Choroid plexus epithelial cell (primary cell): ENCODE results near the gene ADPRH.
"Not testable (repeated sequence)": the region's sequence is repeated elsewhere in the genome, so short reads cannot be mapped to it uniquely, and the experiment has no call there.

ENCODE experiments used
- DNase-seq: peaks from one replicate; pipeline ENCODE4 v3.0.0-alpha.2; 2010; ENCODE audit warnings: low read depth
- H3K4me3 ChIP-seq: 2 replicates; pipeline ENCODE4 v1.5.1; 2011; ENCODE audit warnings: low read depth, mild to moderate bottlenecking, control low read depth, low read length, moderate library complexity
- TF ChIP-seq, protein P1 (sequence below): conservative IDR thresholded peaks from 2 replicates; pipeline ENCODE4 v1.5.1; 2011; ENCODE audit warnings: low read depth, mild to moderate bottlenecking, control low read depth, inconsistent platforms, low read length, moderate library complexity

Gene ADPRH

DNA sequence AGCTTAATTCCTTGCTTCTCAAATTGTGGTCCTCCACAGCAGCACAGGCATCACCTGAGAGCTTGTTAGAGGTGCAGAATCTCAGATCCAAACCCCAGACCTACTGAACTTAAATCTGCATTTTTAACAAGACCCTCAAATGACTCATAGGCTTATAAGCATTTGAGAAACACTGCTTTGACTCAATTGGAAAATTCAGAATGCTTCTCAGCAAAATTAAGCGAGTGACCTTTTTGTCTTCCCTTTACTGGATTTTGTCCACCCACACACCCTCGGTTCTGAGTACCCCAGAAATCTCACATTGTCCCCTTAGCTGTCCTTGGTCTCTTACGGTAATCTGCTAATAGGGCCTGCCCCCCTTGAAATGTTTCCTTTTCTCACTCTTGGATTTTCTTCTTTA, 37.7 kb upstream of the ADPRH start:
- no peak for DNase-seq
- TF ChIP-seq, protein P1, sequence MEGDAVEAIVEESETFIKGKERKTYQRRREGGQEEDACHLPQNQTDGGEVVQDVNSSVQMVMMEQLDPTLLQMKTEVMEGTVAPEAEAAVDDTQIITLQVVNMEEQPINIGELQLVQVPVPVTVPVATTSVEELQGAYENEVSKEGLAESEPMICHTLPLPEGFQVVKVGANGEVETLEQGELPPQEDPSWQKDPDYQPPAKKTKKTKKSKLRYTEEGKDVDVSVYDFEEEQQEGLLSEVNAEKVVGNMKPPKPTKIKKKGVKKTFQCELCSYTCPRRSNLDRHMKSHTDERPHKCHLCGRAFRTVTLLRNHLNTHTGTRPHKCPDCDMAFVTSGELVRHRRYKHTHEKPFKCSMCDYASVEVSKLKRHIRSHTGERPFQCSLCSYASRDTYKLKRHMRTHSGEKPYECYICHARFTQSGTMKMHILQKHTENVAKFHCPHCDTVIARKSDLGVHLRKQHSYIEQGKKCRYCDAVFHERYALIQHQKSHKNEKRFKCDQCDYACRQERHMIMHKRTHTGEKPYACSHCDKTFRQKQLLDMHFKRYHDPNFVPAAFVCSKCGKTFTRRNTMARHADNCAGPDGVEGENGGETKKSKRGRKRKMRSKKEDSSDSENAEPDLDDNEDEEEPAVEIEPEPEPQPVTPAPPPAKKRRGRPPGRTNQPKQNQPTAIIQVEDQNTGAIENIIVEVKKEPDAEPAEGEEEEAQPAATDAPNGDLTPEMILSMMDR: no peak
- no peak overlapping the region for H3K4me3 ChIP-seq

DNA sequence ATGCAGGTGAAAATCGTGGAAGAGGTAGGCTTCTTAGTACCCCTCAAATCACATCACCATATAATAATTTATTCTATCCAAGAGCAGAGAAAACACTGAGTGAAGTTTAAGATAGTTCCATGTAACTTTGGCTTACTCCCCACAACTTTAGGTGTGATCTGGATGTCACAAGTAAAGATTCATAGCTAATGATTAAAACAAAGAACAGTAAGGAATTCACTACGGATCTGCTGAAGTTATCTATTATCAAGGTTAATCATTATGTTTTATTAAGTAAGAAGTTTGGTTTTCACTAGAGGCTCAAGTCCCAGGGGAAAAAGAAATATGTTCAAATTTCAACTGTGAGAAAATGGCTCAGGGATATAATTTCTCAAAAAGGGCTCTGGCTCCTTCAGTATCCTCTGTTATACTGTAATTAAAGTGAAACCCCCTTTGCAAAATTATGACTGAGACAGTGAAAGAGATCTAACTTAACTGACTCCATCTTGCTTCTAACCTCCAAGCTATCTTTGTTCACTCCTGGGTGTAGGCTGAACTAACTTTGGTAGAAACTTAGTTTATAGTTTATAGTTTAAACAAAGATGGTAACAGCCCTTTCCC, 37.0 kb upstream of the ADPRH start:
- no peak for DNase-seq
- TF ChIP-seq, protein P1: no peak
- H3K4me3 ChIP-seq: no peak overlapping the region

DNA sequence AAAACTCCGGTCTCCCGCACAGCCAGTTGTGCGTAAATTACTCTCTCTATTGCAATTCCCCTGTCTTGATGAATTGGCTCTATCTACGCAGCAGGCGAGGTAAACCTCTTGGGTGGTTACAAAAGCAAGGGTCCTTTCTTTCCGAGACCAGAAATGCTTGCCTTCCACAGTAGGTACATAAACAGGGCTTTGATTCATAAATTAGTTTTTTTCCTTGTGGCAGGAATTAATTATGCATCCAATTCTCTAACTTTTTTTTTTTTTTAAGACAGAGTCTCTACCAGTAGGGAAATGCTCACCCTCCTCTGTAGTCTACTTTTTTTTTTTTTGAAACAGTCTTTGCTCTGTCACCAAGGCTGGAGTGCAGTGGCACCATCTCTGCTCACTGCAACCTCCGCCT, 36.1 kb upstream of the ADPRH start:
- TF ChIP-seq, protein P1: peak; percentile 13
- H3K4me3 ChIP-seq: no peak overlapping the region
- no peak for DNase-seq

DNA sequence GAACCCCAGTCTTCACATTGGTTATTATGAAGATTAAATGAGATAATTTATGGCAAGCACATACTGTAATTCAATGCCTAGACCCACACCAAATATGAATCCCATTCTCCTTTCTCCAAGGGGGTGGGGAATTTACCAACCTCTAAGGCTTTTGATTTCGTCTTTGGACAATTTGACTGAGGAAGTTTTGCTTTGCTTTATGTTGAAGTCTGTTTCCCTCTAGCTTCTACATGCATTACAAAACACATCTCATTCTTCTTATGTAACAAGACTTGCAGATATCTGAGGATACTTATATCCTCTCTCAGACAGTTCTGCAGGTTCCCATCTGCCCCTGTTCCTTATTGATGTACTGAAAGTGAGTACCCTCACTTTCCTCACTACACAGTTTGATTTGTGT, 32.1 kb upstream of the ADPRH start:
- H3K4me3 ChIP-seq: no peak overlapping the region
- TF ChIP-seq, protein P1: no peak
- DNase-seq: no peak

DNA sequence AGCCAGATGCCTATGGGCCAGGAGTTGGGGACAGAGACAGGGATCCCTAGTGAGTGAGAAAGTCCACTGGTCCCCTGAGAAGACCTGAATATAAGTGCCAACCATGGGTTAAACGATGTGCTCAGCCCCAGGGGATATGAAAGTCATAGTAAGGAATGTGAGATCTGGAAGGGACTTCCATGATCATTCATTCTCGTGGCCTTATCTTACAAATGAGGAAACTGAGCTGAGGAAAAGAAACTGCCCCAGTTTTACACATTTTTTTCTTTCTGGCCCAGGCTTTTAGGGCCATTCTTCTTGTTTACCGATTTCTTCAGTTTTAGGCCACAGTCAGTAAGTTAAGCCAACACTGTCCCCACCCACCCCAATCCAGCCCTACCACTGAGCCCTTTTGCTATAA, 31.0 kb upstream of the ADPRH start:
- H3K4me3 ChIP-seq: no peak overlapping the region
- TF ChIP-seq, protein P1: no peak
- no peak for DNase-seq

DNA sequence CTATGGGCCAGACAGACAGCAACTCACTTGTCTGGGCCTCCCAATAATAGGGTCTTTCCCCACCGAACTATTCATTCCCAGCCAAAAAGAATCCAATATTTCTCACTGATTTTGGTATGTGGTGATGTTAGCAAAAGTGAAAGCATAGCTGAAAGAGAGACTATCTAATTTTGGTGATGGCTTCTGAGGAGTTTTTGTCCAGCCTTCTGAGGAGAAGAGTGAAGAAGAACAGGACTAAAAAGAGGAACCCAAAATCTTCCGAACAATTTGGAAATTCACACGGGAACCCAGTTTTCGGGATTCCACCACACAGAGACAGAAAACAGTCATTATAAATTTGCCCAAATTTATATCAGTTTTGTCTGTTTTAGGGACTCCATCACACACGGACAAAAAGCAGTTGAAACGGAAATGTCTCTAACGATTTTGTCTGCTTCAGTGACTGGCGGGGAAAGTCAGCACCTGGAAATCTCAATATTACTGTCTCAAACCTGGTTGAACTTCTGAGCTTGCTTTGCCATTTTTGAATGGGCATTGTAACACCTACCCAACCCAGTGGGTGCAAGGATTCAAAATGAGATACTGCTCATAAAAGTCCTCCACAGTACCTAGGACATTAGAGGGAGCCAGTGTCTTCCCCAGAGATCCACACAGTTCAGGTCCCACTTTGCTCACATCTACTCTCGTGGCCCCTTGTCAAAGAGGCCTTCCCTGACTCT, 28.9 kb upstream of the ADPRH start:
- TF ChIP-seq, protein P1: no peak

DNA sequence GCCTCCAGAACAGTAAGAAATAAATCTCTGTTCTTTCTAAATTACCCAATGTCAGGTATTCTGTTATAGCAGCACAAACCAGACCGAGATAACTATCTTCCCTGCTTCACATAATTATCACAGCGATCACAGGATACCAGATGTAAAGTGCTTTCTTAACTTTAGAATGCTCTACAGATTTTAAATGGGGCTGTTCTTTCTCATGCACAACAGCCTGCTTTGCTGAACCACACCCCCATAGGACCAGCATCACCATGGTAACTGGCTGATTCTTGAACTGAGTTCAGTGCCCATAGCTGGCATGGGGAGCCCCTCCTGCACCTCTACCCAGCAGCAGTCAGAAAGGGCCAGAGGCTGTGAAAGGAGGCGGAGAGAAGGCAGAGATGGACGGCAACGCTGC, 27.7 kb upstream of the ADPRH start:
- no peak overlapping the region for H3K4me3 ChIP-seq
- DNase-seq: no peak
- TF ChIP-seq, protein P1: no peak

More for the DNA sequence above, 28.9 kb upstream of the ADPRH start:
- H3K4me3 ChIP-seq: no peak overlapping the region
- no peak for DNase-seq

DNA sequence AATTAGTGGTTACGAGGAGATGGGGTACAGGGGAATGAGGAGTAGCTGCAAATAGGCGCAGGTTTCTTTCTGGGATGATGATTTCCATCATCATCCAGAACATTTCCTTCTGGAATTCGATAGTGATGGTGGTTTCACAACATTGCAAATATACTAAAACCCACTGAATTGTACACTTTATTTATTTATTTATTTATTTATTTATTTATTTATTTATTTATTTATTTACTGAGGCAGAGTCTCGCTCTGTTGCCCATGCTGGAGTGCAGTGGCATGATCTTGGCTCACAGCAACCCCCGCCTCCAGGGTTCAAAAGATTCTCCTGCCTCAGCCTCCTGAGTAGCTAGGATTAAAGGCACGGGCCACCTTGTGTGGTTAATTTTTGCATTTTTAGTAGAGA, 26.4 kb upstream of the ADPRH start:
- DNase-seq, H3K4me3 ChIP-seq: not testable (repeated sequence)
